GM12878 (cell line): ENCODE results near the gene PDGFA.

Source experiments
- POLR2AphosphoS5 ChIP-seq: IDR thresholded peaks from 2 replicates; pipeline ENCODE4 v1.6.1; 2011; ENCODE audit warnings: mild to moderate bottlenecking, low read length, inconsistent platforms
- RAD21 ChIP-seq: IDR thresholded peaks from 2 replicates; pipeline ENCODE4 v1.6.1; 2011; ENCODE audit warnings: mild to moderate bottlenecking, low read depth, low read length, moderate library complexity; ENCODE audit not compliant: insufficient read depth
- RCOR1 ChIP-seq: conservative IDR thresholded peaks from 2 replicates; pipeline ENCODE4 v1.6.1; 2012; ENCODE audit warnings: low read depth, low read length, improper control_type of control experiment
- TF ChIP-seq, protein P1 (sequence below), 3 experiments: IDR thresholded peaks in 2 of 3; conservative IDR thresholded peaks in 1 of 3; 2 replicates each; pipeline ENCODE4 v1.5.1; 2011; ENCODE audit warnings: low read depth in 3 of 3, low read length in 3 of 3, mild to moderate bottlenecking in 3 of 3, control low read depth in 2 of 3, moderate library complexity in 2 of 3, inconsistent platforms in 1 of 3, mixed read lengths in 1 of 3; ENCODE audit not compliant: control insufficient read depth in 2 of 3, insufficient read depth in 1 of 3; ENCODE audit errors: extremely low read depth in 1 of 3

DNA sequence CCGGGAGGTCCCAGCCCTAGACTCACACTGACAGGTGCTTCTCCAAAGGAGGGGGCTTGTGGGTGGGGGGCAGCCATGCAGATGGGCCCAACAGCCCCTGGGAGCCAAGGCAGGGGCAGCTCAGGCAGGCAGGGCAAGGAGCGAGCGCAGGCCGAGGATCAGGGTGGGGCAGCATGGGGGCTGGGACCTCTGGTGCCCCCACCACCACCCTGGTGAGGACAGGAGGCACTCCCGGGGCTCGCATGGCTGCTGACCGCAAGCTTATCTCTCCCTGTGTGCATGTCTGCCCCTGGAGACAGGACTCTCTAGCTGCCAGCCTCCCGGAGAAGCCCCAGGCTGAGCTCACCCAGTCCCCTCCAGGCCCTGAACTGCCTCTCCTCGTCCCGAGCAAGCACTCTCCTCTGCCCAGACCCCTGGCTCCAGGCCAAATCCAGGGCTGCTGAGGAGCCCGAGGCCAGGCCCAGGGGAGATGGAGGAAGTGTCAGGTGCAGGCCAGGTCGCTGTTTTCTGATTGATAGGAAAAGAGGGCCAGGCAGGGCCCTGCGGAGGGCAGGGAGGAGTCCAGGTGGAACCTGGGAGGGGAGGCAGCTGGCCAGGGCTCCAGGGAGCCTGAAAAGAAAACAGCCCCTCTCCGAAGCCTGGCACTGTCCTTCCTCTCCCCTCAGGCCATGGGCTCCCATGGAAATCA lies 39.0 kb downstream of the PDGFA start:
- TF ChIP-seq RAD21: no peak
- TF ChIP-seq RCOR1: no peak
- TF ChIP-seq POLR2AphosphoS5: no peak
- TF ChIP-seq, protein P1, sequence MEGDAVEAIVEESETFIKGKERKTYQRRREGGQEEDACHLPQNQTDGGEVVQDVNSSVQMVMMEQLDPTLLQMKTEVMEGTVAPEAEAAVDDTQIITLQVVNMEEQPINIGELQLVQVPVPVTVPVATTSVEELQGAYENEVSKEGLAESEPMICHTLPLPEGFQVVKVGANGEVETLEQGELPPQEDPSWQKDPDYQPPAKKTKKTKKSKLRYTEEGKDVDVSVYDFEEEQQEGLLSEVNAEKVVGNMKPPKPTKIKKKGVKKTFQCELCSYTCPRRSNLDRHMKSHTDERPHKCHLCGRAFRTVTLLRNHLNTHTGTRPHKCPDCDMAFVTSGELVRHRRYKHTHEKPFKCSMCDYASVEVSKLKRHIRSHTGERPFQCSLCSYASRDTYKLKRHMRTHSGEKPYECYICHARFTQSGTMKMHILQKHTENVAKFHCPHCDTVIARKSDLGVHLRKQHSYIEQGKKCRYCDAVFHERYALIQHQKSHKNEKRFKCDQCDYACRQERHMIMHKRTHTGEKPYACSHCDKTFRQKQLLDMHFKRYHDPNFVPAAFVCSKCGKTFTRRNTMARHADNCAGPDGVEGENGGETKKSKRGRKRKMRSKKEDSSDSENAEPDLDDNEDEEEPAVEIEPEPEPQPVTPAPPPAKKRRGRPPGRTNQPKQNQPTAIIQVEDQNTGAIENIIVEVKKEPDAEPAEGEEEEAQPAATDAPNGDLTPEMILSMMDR (IDR thresholded peaks at IDR 0.05 in 2 of 3, conservative IDR thresholded peaks at IDR 0.05 in 1 of 3; ENCODE audit: control insufficient read depth in 2 of 3, extremely low read depth in 1 of 3, insufficient read depth in 1 of 3, low read depth in 3 of 3, low read length in 3 of 3): no peak
